Parathyroid adenoma (tissue), 2 donors: Measurements from ENCODE around the gene CCDC192.
"Not testable (repeated sequence)": the region's sequence is repeated elsewhere in the genome, so short reads cannot be mapped to it uniquely, and the experiment has no call there.

Source experiments
- H2AFZ ChIP-seq: fragments of 300-600 bp; sonication (generic); one replicate; pipeline ENCODE4 v1.7.0; 2017; ENCODE audit warnings: antibody characterized with exemption, mild to moderate bottlenecking
- H3K27ac ChIP-seq: fragments of 300-600 bp; sonication (generic); one replicate; pipeline ENCODE4 v1.7.0; 2017
- H3K27me3 ChIP-seq: fragments of 300-600 bp; sonication (generic); one replicate; pipeline ENCODE4 v1.7.0; 2017; ENCODE audit warnings: low read length; ENCODE audit not compliant: control insufficient read depth, insufficient read depth
- H3K36me3 ChIP-seq: fragments of 300-600 bp; sonication (generic); one replicate; pipeline ENCODE4 v1.7.0; 2017; ENCODE audit warnings: low read length; ENCODE audit not compliant: control insufficient read depth, insufficient read depth
- H3K4me1 ChIP-seq: fragments of 300-600 bp; sonication (generic); one replicate; pipeline ENCODE4 v1.7.0; 2017; ENCODE audit warnings: control low read depth
- H3K4me2 ChIP-seq: fragments of 300-600 bp; sonication (generic); one replicate; pipeline ENCODE4 v1.7.0; 2017; ENCODE audit warnings: low read length
- H3K4me3 ChIP-seq: fragments of 300-600 bp; sonication (generic); one replicate; pipeline ENCODE4 v1.7.0; 2017; ENCODE audit warnings: low read depth, low read length
- H3K79me2 ChIP-seq: fragments of 300-600 bp; sonication (generic); one replicate; pipeline ENCODE4 v1.7.0; 2017; ENCODE audit warnings: control low read depth
- H3K9ac ChIP-seq: fragments of 300-600 bp; sonication (generic); one replicate; pipeline ENCODE4 v1.7.0; 2017; ENCODE audit warnings: mild to moderate bottlenecking
- H3K9me3 ChIP-seq: fragments of 300-600 bp; sonication (generic); one replicate; pipeline ENCODE4 v1.7.0; 2017; ENCODE audit warnings: low read length; ENCODE audit not compliant: control insufficient read depth
- CTCF ChIP-seq: fragments of 300-600 bp; sonication (generic); IDR thresholded peaks from one replicate; pipeline ENCODE4 v1.7.0; 2017; ENCODE audit warnings: antibody characterized with exemption, mild to moderate bottlenecking
- donor health status: primary hyperparathyroidism.

CCDC192 gene

GRCh38 chr5:127718181-127718580 is 15.0 kb downstream of the CCDC192 start:
- Histone ChIP-seq H3K9ac (no peak overlapping the region), H3K27ac (no peak overlapping the region), H3K4me1 (no peaks in the 10 kb centered on the region), H3K36me3 (no peaks in the 10 kb centered on the region), H3K79me2 (no peaks in the 10 kb centered on the region), H3K4me3 (no peak overlapping the region), H3K27me3 (no peaks in the 10 kb centered on the region), H3K4me2 (no peak overlapping the region), H3K9me3 (no peaks in the 10 kb centered on the region), H2AFZ (no peak overlapping the region)
- no peak for TF ChIP-seq CTCF

GRCh38 chr5:127723571-127723970 is 20.4 kb downstream of the CCDC192 start:
- H3K27ac ChIP-seq, result no peak overlapping the region
- H3K4me2 ChIP-seq, result no peak overlapping the region
- TF ChIP-seq CTCF, result no peak
- H3K36me3 ChIP-seq, result no peaks in the 10 kb centered on the region
- no peak overlapping the region for H3K4me3 ChIP-seq
- no peaks in the 10 kb centered on the region for H3K27me3 ChIP-seq
- no peaks in the 10 kb centered on the region for H3K79me2 ChIP-seq
- no peaks in the 10 kb centered on the region for H3K9me3 ChIP-seq
- no peak overlapping the region for H2AFZ ChIP-seq
- no peaks in the 10 kb centered on the region for H3K4me1 ChIP-seq
- H3K9ac ChIP-seq, result no peak overlapping the region

GRCh38 chr5:127725673-127726072 is 22.5 kb downstream of the CCDC192 start:
- Histone ChIP-seq H3K4me1 (no peaks in the 10 kb centered on the region), H3K27ac (no peak overlapping the region), H3K4me3 (no peak overlapping the region), H3K36me3 (no peaks in the 10 kb centered on the region), H3K9me3 (no peaks in the 10 kb centered on the region), H3K4me2 (no peak overlapping the region), H3K27me3 (no peaks in the 10 kb centered on the region), H2AFZ (no peak overlapping the region), H3K9ac (no peak overlapping the region), H3K79me2 (no peaks in the 10 kb centered on the region)
- no peak for TF ChIP-seq CTCF

- Histone ChIP-seq H3K4me2 (no peak overlapping the region), H3K4me3 (no peak overlapping the region), H3K79me2 (no peaks in the 10 kb centered on the region), H3K9me3 (no peaks in the 10 kb centered on the region), H3K4me1 (no peaks in the 10 kb centered on the region), H3K36me3 (no peaks in the 10 kb centered on the region), H3K27ac (no peak overlapping the region), H2AFZ (no peak overlapping the region), H3K27me3 (no peaks in the 10 kb centered on the region), H3K9ac (no peak overlapping the region)
- TF ChIP-seq CTCF, result no peak
Measured at GRCh38 chr5:127732963-127733362, 29.8 kb downstream of the CCDC192 start.

- H3K79me2 ChIP-seq, H3K4me2 ChIP-seq, H3K4me1 ChIP-seq, H3K9ac ChIP-seq, H2AFZ ChIP-seq, H3K4me3 ChIP-seq, H3K9me3 ChIP-seq, H3K27me3 ChIP-seq, H3K36me3 ChIP-seq: not testable (repeated sequence)
- peak overlapping the region; percentile 53 for H3K27ac ChIP-seq
Measured at GRCh38 chr5:127739348-127739747, 36.2 kb downstream of the CCDC192 start.
